Karpas-422 (cell line): ENCODE data around the gene TCP11L2. TPM values are rescaled to one million over a fixed set of nuclear protein-coding genes. Genes with fewer than 3 reads are reported as not detected.

ENCODE experiments used
- DNase-seq: peaks from one replicate; pipeline ENCODE4 v3.0.0-alpha.2; 2015
- H2AFZ ChIP-seq: fragments of 200-600 bp; sonication (generic); 2 replicates; pipeline ENCODE4 v1.6.1; 2014; ENCODE audit warnings: antibody characterized with exemption, low read length, mixed read lengths
- H3K27ac ChIP-seq: fragments of 200-600 bp; sonication (generic); 2 replicates; pipeline ENCODE4 v1.5.1; 2014; ENCODE audit warnings: mild to moderate bottlenecking, low read length, moderate library complexity
- H3K27me3 ChIP-seq: fragments of 200-600 bp; sonication (generic); 2 replicates; pipeline ENCODE4 v1.6.1; 2014; ENCODE audit warnings: low read length, mixed read lengths
- H3K36me3 ChIP-seq: fragments of 200-600 bp; sonication (generic); 2 replicates; pipeline ENCODE4 v1.6.1; 2014; ENCODE audit warnings: low read length, mixed read lengths; ENCODE audit not compliant: insufficient read depth
- H3K4me1 ChIP-seq: fragments of 200-600 bp; sonication (generic); 2 replicates; pipeline ENCODE4 v1.6.1; 2014; ENCODE audit warnings: mild to moderate bottlenecking, low read length, mixed read lengths
- H3K4me2 ChIP-seq: fragments of 200-600 bp; sonication (generic); 2 replicates; pipeline ENCODE4 v1.6.1; 2014; ENCODE audit warnings: low read length, low read depth, mild to moderate bottlenecking; ENCODE audit not compliant: poor library complexity, severe bottlenecking
- H3K4me3 ChIP-seq: fragments of 200-600 bp; sonication (generic); 2 replicates; pipeline ENCODE4 v1.5.1; 2014; ENCODE audit warnings: mild to moderate bottlenecking, antibody characterized with exemption, low read length, mixed read lengths
- H3K79me2 ChIP-seq: fragments of 200-600 bp; sonication (generic); 2 replicates; pipeline ENCODE4 v1.6.1; 2014; ENCODE audit warnings: mild to moderate bottlenecking, low read length, mixed read lengths
- H3K9ac ChIP-seq: fragments of 200-600 bp; sonication (generic); 2 replicates; pipeline ENCODE4 v1.6.0; 2014; ENCODE audit warnings: low read length
- H3K9me2 ChIP-seq: fragments of 200-600 bp; sonication (generic), shearing (Covaris generic); replicated peaks from 2 replicates; pipeline ENCODE4 v1.6.0; 2014; ENCODE audit warnings: mild to moderate bottlenecking, low read length, moderate library complexity; ENCODE audit not compliant: insufficient read depth
- H3K9me3 ChIP-seq: fragments of 300-700, 200-600 bp; sonication (generic); 2 replicates; pipeline ENCODE4 v1.6.1; 2014; ENCODE audit warnings: low read length, mixed read lengths
- H4K20me1 ChIP-seq: fragments of 200-600 bp; sonication (generic); 2 replicates; pipeline ENCODE4 v1.6.1; 2014; ENCODE audit warnings: mild to moderate bottlenecking, antibody characterized with exemption, low read length, low read depth; ENCODE audit not compliant: insufficient read depth
- total RNA-seq: library from RNA; depleted of rRNA; stranded (reverse); fragments of >200 nt; shearing (Covaris generic); gene quantifications from 2 replicates; pipeline ENCODE4 v1.2.3, GENCODE V29; 2014; ENCODE audit warnings: low replicate concordance; rRNA removed

Gene TCP11L2
- 40.1 and 55.9 TPM in 2 replicates for total RNA-seq

DNA sequence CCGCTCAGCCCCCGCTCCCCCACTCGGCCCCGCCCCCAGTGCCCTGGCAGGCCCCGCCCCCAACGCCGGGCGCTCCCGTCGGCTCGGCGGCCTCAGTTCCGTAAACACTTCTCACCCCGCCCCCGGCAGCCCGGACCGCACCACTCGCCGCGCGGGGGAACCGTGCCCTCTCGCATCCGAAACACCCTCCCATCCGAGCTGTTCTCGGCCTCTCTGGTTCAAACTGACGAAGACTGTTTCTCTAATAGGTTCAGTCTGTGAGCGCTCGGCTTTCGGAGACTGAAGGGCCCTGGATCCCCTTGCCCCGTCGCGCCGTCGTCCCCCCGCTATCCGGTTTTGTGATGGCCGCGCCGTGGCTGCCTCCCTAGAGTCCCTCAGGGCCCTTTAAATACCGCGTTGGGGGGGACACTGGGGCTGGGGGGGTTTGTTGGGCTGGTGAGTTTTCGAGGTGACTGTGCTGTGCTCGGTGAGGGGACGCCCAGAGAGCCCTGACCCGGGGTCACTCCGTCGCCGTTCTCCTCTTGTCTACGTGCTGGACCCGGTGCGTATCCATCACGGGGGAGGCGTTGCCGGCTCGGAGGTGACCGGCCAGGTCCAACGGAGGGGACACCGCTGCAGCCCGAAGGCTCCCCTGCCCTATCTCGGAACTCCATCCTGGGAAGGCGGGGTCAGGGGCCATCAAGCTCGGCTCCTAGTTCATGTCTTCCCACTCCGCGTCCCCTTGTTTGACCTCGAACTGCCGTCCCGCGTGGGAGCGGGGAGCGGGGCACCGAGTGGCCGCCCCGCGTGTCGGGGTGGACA, at the start of gene TCP11L2:
TSS of gene TCP11L2 (plus strand) at position 333 of the 801 bp plus-strand sequence. CDS start 8,343 bp downstream, outside the sequence.
- no peaks in the 10 kb centered on the region for H3K9me3 ChIP-seq

DNA sequence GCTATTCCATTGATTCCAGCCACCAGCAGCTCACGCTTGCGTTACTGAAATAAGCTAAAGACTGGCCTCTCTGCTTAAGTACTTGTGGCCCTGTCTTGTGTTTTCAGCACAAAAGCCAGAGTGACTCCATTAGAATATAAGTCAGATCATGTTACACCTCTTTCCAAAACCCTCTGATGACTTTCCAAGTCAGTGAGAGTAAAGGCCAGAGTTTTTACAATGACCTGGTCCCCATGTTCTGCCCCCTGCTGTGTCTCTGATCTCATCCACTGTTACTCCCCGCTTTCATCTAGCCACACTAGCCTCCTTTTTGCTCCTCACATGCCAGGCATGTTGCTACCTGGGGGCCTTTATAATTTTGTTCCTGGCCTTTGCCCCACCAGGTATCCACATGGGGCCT, 47.8 kb upstream of the TCP11L2 start:
- Histone ChIP-seq H3K9ac (no peak overlapping the region), H3K27ac (no peak overlapping the region), H3K4me1 (peaks cover 21% of the 10 kb centered on the region), H3K79me2 (no peaks in the 10 kb centered on the region), H3K9me3 (no peaks in the 10 kb centered on the region), H3K27me3 (no peaks in the 10 kb centered on the region), H3K9me2 (no peaks in the 10 kb centered on the region), H2AFZ (no peak overlapping the region), H3K4me2 (no peak overlapping the region), H4K20me1 (no peaks in the 10 kb centered on the region), H3K36me3 (no peaks in the 10 kb centered on the region), H3K4me3 (no peak overlapping the region)
- DNase-seq = no peak

More for the DNA sequence above, at the start of gene TCP11L2:
- Histone ChIP-seq H3K79me2 (no peaks in the 10 kb centered on the region; the same call in 1 of the 2 replicates), H4K20me1 (no peaks in the 10 kb centered on the region), H3K27ac (peak within 1 kb of the TSS; percentile 87), H3K4me3 (peak within 1 kb of the TSS; percentile 91), H3K36me3 (no peaks in the 10 kb centered on the region), H3K27me3 (no peaks in the 10 kb centered on the region), H3K9me2 (no peaks in the 10 kb centered on the region), H2AFZ (peak within 1 kb of the TSS; percentile 91), H3K4me1 (peaks cover 76% of the 10 kb centered on the region), H3K9ac (peak within 1 kb of the TSS; percentile 89), H3K4me2 (peak within 1 kb of the TSS; percentile 95)
- DNase-seq = peak; percentile 93

- H3K9me3 ChIP-seq = no peaks in the 10 kb centered on the region
- H3K9ac ChIP-seq = no peak overlapping the region
- no peaks in the 10 kb centered on the region for H3K36me3 ChIP-seq
- no peak overlapping the region for H3K4me2 ChIP-seq
- no peak overlapping the region for H2AFZ ChIP-seq
- H4K20me1 ChIP-seq = no peaks in the 10 kb centered on the region
- H3K4me1 ChIP-seq = peaks cover 14% of the 10 kb centered on the region
- H3K27me3 ChIP-seq = no peaks in the 10 kb centered on the region
- H3K9me2 ChIP-seq = no peaks in the 10 kb centered on the region
- no peaks in the 10 kb centered on the region for H3K79me2 ChIP-seq
- no peak for DNase-seq
- no peak overlapping the region for H3K4me3 ChIP-seq
- H3K27ac ChIP-seq = no peak overlapping the region
These were observed 47.0 kb upstream of the TCP11L2 start for GRCh38 chr12:106255493-106255892.

- no peak overlapping the region for H3K4me2 ChIP-seq
- H3K27ac ChIP-seq = no peak overlapping the region
- no peaks in the 10 kb centered on the region for H3K9me3 ChIP-seq
- no peak for DNase-seq
- H3K9me2 ChIP-seq = no peaks in the 10 kb centered on the region
- no peak overlapping the region for H3K4me3 ChIP-seq
- no peaks in the 10 kb centered on the region for H4K20me1 ChIP-seq
- H3K36me3 ChIP-seq = no peaks in the 10 kb centered on the region
- peaks cover 10% of the 10 kb centered on the region for H3K4me1 ChIP-seq
- H2AFZ ChIP-seq = no peak overlapping the region
- H3K9ac ChIP-seq = no peak overlapping the region
- no peaks in the 10 kb centered on the region for H3K79me2 ChIP-seq
- H3K27me3 ChIP-seq = no peaks in the 10 kb centered on the region
These were observed 46.6 kb upstream of the TCP11L2 start for GRCh38 chr12:106255952-106256351.

- no peaks in the 10 kb centered on the region for H4K20me1 ChIP-seq
- H3K9me2 ChIP-seq = no peaks in the 10 kb centered on the region
- no peak overlapping the region for H3K4me3 ChIP-seq
- DNase-seq = no peak
- H3K79me2 ChIP-seq = no peaks in the 10 kb centered on the region
- H3K9ac ChIP-seq = no peak overlapping the region
- H3K4me1 ChIP-seq = peaks cover 5% of the 10 kb centered on the region
- no peak overlapping the region for H3K27ac ChIP-seq
- no peaks in the 10 kb centered on the region for H3K9me3 ChIP-seq
- H3K27me3 ChIP-seq = no peaks in the 10 kb centered on the region
- no peak overlapping the region for H3K4me2 ChIP-seq
- no peak overlapping the region for H2AFZ ChIP-seq
- H3K36me3 ChIP-seq = no peaks in the 10 kb centered on the region
These were observed 46.0 kb upstream of the TCP11L2 start for GRCh38 chr12:106256524-106256923.

DNA sequence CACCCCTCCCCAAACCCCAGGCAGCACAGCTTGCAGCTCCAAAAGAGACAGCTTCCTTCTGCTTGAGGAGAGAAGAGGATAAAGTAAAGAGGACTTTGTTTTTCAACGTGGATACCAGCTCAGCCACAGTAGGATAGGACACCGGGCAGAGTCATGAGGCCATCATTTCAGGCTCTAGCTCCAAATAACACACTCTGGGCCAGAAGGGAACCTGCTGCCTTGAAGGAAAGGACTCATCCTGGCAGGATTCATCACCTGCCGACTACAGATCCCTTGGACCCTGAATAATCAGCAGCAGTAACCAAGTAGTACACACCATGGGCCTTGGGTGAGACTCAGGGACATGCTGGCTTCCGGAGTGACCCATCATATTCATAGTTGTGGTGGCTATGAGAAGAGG, 44.3 kb upstream of the TCP11L2 start:
- Histone ChIP-seq H3K79me2 (no peaks in the 10 kb centered on the region), H2AFZ (no peak overlapping the region), H4K20me1 (no peaks in the 10 kb centered on the region), H3K27ac (no peak overlapping the region), H3K4me3 (no peak overlapping the region), H3K9ac (no peak overlapping the region), H3K4me1 (no peaks in the 10 kb centered on the region), H3K36me3 (no peaks in the 10 kb centered on the region), H3K9me2 (no peaks in the 10 kb centered on the region), H3K4me2 (no peak overlapping the region), H3K27me3 (no peaks in the 10 kb centered on the region), H3K9me3 (no peaks in the 10 kb centered on the region)
- DNase-seq = no peak

- no peaks in the 10 kb centered on the region for H3K79me2 ChIP-seq
These were observed 43.6 kb upstream of the TCP11L2 start for GRCh38 chr12:106258935-106259334.

DNA sequence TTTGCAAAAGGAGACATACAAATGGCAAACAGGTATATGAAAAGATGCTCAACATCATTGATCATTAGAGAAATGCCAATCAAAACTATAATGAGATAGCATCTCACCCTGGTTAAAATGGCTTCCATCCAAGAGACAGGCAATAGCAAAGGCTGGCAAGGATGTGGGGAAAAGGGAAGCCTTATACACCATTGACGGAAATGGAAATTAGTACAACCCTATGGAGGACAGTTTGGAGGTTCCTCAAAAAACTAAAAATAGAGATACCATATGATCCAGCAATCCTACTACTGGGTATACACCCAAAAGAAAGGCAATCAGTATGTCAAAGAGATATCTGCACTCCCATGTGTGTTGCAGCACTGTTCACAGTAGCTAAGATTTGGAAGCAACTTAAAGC, 37.4 kb upstream of the TCP11L2 start:
- no peak overlapping the region for H3K27ac ChIP-seq
- no peak overlapping the region for H2AFZ ChIP-seq
- no peak overlapping the region for H3K9ac ChIP-seq
- no peak overlapping the region for H3K4me3 ChIP-seq
- H3K27me3 ChIP-seq = no peaks in the 10 kb centered on the region
- H3K79me2 ChIP-seq = no peaks in the 10 kb centered on the region
- no peak for DNase-seq
- H3K4me1 ChIP-seq = no peaks in the 10 kb centered on the region
- no peak overlapping the region for H3K4me2 ChIP-seq
- no peaks in the 10 kb centered on the region for H3K9me3 ChIP-seq
- H3K36me3 ChIP-seq = no peaks in the 10 kb centered on the region
- H4K20me1 ChIP-seq = no peaks in the 10 kb centered on the region
- no peaks in the 10 kb centered on the region for H3K9me2 ChIP-seq

More at GRCh38 chr12:106258935-106259334, 43.6 kb upstream of the TCP11L2 start:
- Histone ChIP-seq H3K4me2 (no peak overlapping the region), H3K9ac (no peak overlapping the region), H4K20me1 (no peaks in the 10 kb centered on the region), H3K9me2 (no peaks in the 10 kb centered on the region), H3K9me3 (no peaks in the 10 kb centered on the region), H3K4me1 (no peaks in the 10 kb centered on the region), H3K4me3 (no peak overlapping the region), H3K27ac (no peak overlapping the region), H3K36me3 (no peaks in the 10 kb centered on the region), H2AFZ (no peak overlapping the region), H3K27me3 (no peaks in the 10 kb centered on the region)
- no peak for DNase-seq
